Measurements from ENCODE around the gene PLCH2.

- TF ChIP-seq POLR2AphosphoS5 (IDR thresholded peaks at IDR 0.05; ENCODE audit: low read depth, low read length) (no peak), TAF1 (IDR thresholded peaks at IDR 0.05; ENCODE audit: borderline replicate concordance, low read depth, low read length) (no peak), POLR2A (IDR thresholded peaks at IDR 0.05; ENCODE audit: low read depth, low read length) (no peak)
These were observed 22.6 kb downstream of the PLCH2 start for GRCh38 chr1:2498648-2499047.

Measured in GM12892 (cell line).